ENCODE data around the gene TBP.
"Not testable (repeated sequence)": the region's sequence is repeated elsewhere in the genome, so short reads cannot be mapped to it uniquely, and the experiment has no call there.

TBP gene

GRCh38 chr6:170584954-170585498 lies 30.9 kb downstream of the TBP start:
- TF ChIP-seq ZFX (IDR thresholded peaks at IDR 0.05) (no peak), CTCF (conservative IDR thresholded peaks at IDR 0.05) (no peak)
- peak overlapping the region; percentile 89 for H3K27ac ChIP-seq

DNA sequence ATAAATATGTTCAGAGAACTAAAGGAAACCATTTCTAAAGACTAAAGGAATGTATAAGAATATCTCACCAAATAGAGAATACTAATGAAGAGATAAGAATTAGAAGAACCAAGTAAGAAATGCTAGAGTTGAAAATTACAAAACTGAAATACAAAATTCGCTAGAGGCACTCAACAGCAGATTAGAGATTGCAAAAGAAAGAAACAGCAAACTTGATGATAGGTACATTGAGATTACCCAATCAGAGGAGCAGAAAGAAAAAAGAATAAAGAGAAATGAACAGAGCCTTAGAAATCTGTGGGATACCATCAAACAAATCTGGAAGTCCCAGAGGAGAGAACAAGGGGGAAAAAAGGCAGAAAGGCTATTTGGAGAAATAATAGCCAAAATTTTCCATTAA lies 36.6 kb downstream of the TBP start:
- no peak overlapping the region for H3K27ac ChIP-seq
- TF ChIP-seq CTCF (conservative IDR thresholded peaks at IDR 0.05): no peak

- no peak overlapping the region for H3K27ac ChIP-seq
- TF ChIP-seq ZFX (IDR thresholded peaks at IDR 0.05) (no peak), CTCF (conservative IDR thresholded peaks at IDR 0.05) (no peak)
Measured at GRCh38 chr6:170596426-170596825, 42.3 kb downstream of the TBP start.

- TF ChIP-seq ZFX (IDR thresholded peaks at IDR 0.05): no peak
- TF ChIP-seq CTCF (conservative IDR thresholded peaks at IDR 0.05): no peak
Measured at GRCh38 chr6:170597278-170597677, 43.1 kb downstream of the TBP start.

GRCh38 chr6:170605574-170606259 lies 51.5 kb downstream of the TBP start:
- TF ChIP-seq ZFX (IDR thresholded peaks at IDR 0.05): no peak
- TF ChIP-seq CTCF (conservative IDR thresholded peaks at IDR 0.05): no peak
- H3K27ac ChIP-seq: no peak overlapping the region

More at GRCh38 chr6:170597278-170597677, 43.1 kb downstream of the TBP start:
- no peak overlapping the region for H3K27ac ChIP-seq

GRCh38 chr6:170609225-170609624 lies 55.1 kb downstream of the TBP start:
- H3K27ac ChIP-seq: not testable (repeated sequence)

- not testable (repeated sequence) for H3K27ac ChIP-seq
Measured at GRCh38 chr6:170612256-170612804, 58.2 kb downstream of the TBP start.

DNA sequence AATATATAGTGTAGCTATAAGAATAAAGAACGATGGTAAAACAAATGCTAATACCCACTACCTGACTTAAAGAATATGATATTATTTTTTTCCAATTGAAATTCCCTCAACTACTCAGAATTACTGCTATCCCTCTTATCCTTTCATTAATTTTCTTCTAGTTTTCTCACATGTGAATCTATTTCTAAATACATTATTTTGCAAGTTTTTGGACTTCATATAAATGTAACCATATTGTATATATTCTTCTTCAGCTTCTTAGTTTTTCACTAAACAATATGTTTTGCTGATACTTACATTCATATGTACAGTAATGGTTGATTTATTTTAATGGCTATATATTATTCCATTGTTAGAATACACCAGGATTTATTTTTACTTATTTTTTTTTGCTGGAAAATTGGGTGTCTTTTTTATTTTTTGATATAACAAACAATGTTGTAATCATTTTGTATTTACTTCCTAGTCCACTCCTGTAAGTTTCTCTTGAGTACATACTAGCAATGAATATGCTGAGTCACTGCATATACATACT lies 61.9 kb downstream of the TBP start:
- H3K27ac ChIP-seq: not testable (repeated sequence)
